ENCODE results near the gene CDC42SE1.

- no peak for TF ChIP-seq POLR2AphosphoS5 (IDR thresholded peaks at IDR 0.05; ENCODE audit: low read depth, low read length)
- no peak for TF ChIP-seq SIN3A (IDR thresholded peaks at IDR 0.05; ENCODE audit: borderline replicate concordance, insufficient read depth, low read length)
- no peak for TF ChIP-seq TAF1 (IDR thresholded peaks at IDR 0.05; ENCODE audit: borderline replicate concordance, insufficient read depth, low read length)
Observed at GRCh38 chr1:151036356-151036755, 23.1 kb downstream of the CDC42SE1 start, which contains the start of gene BNIPL.

Data from PFSK-1 (cell line).